ENCODE measurements around the gene SNAPIN.

The SNAPIN gene

DNA sequence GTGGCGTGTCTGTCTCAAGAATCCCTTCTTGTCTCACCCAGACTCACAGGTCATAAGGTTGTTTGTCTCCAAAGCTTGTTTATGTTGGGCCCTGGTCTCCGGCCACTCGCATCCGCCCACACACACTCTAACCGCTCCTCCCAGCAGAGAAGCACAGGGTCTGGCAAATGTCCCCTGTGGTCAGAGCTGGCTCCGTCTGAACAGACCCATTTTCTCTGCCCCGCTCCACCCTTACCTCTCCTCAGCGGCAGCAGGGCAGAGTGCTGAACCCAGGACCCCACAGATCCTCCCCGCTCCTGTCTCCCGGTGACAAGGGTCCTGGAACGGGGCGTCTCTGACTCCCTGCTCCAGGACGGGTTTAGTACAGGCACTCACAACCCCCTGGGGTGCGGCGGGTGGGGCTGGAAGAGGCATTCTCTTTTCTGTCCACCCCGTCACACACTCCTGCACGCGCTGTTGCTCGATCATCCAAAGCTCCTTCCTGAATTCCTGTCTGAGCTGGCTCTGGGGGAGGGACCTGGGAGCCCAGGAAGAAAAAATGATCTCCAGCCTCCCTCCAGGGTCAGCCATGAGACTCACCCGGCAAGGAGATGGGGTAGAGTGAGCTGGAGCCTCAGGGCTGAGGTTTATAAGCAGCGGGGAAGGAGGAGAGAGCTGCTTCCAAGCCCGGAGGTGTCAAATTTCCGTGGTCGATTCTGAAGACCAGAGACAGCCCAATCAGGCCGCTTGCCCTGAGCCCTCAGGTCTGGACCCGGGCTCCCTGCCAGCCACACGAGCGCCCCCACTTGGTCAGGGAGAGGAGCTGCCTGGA lies 31.4 kb upstream of the SNAPIN start, which contains the start of gene S100A13:
Gene S100A13, minus strand, starts transcription at position 602 of the 811 bp plus-strand sequence. CDS start 1,033 bp downstream, outside the sequence.
- Histone ChIP-seq H3K9me3 (ENCODE audit: control insufficient read depth, low read length) (no peaks in the 10 kb centered on the region), H3K36me3 (ENCODE audit: control insufficient read depth, insufficient read depth, low read length) (peaks cover 41% of the 10 kb centered on the region), H3K4me1 (ENCODE audit: control insufficient read depth, insufficient read depth, low read length, poor library complexity, severe bottlenecking) (peaks cover 41% of the 10 kb centered on the region), H3K4me3 (ENCODE audit: extremely low read depth, insufficient read depth, low read length, poor library complexity, severe bottlenecking) (peak within 1 kb of the TSS; percentile 53), H3K27ac (ENCODE audit: low read depth, low read length, severe bottlenecking) (peak within 1 kb of the TSS; percentile 97)
- WGBS, 2 experiments (ENCODE audit: insufficient coverage in 2 of 2), result 4 to 6% methylated on average over 16 to 21 of the region's 28 CpGs

DNA sequence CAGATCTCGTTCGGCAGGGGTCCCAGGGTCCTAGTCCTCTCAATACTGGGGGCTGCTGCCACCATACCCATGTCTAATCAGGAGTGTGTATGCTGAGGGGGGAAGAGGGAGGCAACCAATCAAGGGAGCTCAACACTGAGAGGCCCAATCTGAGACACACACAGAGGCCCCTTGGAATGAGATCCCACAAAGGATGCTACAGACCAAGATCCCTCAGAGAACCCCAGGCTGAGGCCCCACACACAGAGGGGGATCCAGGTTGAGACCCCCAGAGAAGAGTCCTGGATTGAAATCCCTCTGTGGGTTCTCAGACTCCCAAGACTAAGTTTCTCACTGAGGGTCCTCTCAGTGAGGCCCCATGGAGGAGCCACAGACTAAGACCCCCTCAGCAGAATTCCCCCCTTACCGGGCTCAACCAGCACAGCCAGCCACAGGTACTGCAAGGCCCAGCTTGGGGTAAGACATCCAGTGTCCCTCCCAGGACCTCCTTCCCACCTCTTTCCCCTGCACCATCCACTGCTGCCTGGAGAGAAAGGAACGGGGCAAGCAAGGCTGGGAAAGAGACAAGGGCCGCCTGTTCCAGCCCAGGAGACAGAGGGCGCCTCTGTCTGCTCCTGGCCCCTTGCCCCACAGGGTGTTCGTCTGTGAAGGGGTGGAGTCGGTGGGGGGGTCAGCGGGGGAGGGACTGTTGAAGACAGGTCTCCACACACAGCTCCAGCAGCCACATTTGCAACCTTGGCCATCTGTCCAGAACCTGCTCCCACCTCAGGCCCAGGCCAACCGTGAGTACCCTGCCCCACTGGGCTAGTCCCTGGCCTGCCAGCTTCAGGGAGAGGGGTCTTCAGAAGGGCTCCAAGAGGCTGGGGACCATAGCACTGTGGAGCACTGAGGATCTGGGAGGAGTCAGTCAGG lies 30.5 kb upstream of the SNAPIN start, which contains the start of gene S100A1:
Gene S100A1, plus strand, starts transcription at position 720 of the 912 bp plus-strand sequence. CDS start 2,088 bp downstream, outside the sequence.
- H3K27ac ChIP-seq (ENCODE audit: low read depth, low read length, severe bottlenecking), result peak within 1 kb of the TSS; percentile 97
- peaks cover 32% of the 10 kb centered on the region for H3K36me3 ChIP-seq (ENCODE audit: control insufficient read depth, insufficient read depth, low read length)
- H3K4me3 ChIP-seq (ENCODE audit: extremely low read depth, insufficient read depth, low read length, poor library complexity, severe bottlenecking), result peak within 1 kb of the TSS; percentile 53
- 93 to 100% methylated on average over 2 to 6 of the region's 10 CpGs for WGBS, 2 experiments (ENCODE audit: insufficient coverage in 2 of 2)
- no peaks in the 10 kb centered on the region for H3K9me3 ChIP-seq (ENCODE audit: control insufficient read depth, low read length)
- peaks cover 41% of the 10 kb centered on the region for H3K4me1 ChIP-seq (ENCODE audit: control insufficient read depth, insufficient read depth, low read length, poor library complexity, severe bottlenecking)

DNA sequence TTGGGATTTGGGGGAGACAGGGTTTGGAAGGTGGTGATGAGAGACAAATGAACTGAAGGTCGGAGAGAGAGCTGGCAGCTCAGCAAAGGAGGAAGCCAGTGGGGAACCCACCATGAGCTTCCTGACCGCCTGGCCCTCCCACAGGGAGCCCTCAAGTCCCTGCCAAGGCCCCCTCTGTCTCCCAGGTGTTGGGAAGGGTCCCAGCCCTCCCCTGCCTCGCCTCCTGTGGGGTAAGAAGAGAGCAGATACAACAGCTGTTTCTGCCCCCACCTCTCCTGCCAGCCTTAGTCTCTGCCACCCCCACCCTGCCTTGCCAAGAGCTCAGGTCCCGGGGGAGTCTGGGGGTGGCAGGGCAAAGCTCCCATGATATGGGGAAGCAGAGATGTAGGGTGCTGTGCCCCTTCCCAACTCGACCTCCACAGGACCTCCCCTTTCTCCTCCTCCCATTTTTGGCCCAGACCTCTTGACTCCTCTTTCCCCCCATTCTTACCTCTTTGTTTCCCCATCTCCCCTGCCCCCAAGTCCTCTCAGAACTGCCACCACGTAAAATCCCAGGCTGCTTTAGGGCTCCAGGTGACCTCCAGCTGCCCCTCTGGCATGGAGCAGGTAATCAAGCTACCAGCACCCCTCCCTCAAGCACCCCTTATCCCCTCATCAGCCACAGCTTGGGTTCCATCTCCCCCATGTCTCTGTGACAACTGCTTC lies 29.7 kb upstream of the SNAPIN start:
- peaks cover 24% of the 10 kb centered on the region for H3K36me3 ChIP-seq (ENCODE audit: control insufficient read depth, insufficient read depth, low read length)
- peaks cover 33% of the 10 kb centered on the region for H3K4me1 ChIP-seq (ENCODE audit: control insufficient read depth, insufficient read depth, low read length, poor library complexity, severe bottlenecking)
- WGBS, 2 experiments (ENCODE audit: insufficient coverage in 2 of 2), result 88 to 95% methylated on average over 3 to 5 of the region's 6 CpGs
- no peak overlapping the region for H3K27ac ChIP-seq (ENCODE audit: low read depth, low read length, severe bottlenecking)
- no peak overlapping the region for H3K4me3 ChIP-seq (ENCODE audit: extremely low read depth, insufficient read depth, low read length, poor library complexity, severe bottlenecking)
- no peaks in the 10 kb centered on the region for H3K9me3 ChIP-seq (ENCODE audit: control insufficient read depth, low read length)

DNA sequence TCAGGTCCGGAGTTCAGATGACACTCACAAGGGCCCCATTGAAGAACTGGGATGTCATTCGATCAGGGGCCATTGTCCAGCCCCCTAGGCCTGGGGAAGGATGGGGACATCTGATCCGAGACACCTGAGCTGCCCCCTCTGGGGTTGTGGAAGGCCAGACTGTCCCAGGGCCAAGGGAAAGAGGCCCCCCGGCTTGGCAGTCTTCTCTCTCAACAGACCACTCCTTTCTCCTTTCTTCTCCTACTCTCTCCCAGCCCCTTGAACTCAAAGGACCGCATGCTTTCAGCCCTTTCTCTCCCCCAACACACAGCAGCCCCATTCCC lies 29.2 kb upstream of the SNAPIN start:
- H3K27ac ChIP-seq (ENCODE audit: low read depth, low read length, severe bottlenecking), result no peak overlapping the region

DNA sequence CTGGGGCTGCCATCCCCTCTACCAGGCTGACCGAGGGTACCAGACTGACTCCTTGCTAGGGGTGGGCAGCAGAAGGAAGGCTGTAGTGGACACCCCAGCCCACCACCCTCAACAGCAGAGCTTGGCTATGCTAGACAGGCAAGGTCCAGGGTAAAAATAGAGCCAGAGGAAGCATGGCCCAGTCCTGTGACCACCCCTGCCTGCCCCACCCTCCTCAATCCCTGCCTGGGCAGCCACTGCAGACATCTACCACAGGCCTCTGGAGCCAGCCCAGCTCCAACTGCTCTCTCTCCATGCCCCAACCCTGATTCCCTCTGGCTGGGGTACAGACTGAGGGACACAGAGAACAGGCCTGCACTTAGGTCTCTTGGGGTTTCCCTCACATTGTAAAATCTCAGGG lies 28.5 kb upstream of the SNAPIN start:
- Histone ChIP-seq H3K4me3 (ENCODE audit: extremely low read depth, insufficient read depth, low read length, poor library complexity, severe bottlenecking) (no peak overlapping the region), H3K9me3 (ENCODE audit: control insufficient read depth, low read length) (no peaks in the 10 kb centered on the region), H3K36me3 (ENCODE audit: control insufficient read depth, insufficient read depth, low read length) (peaks cover 14% of the 10 kb centered on the region), H3K4me1 (ENCODE audit: control insufficient read depth, insufficient read depth, low read length, poor library complexity, severe bottlenecking) (peaks cover 21% of the 10 kb centered on the region), H3K27ac (ENCODE audit: low read depth, low read length, severe bottlenecking) (no peak overlapping the region)
- WGBS, 2 experiments (ENCODE audit: insufficient coverage in 2 of 2), result no CpG with 5 or more reads among the region's 1 CpG

More for the DNA sequence above, 29.2 kb upstream of the SNAPIN start:
- Histone ChIP-seq H3K4me1 (ENCODE audit: control insufficient read depth, insufficient read depth, low read length, poor library complexity, severe bottlenecking) (peaks cover 28% of the 10 kb centered on the region), H3K4me3 (ENCODE audit: extremely low read depth, insufficient read depth, low read length, poor library complexity, severe bottlenecking) (no peak overlapping the region), H3K9me3 (ENCODE audit: control insufficient read depth, low read length) (no peaks in the 10 kb centered on the region), H3K36me3 (ENCODE audit: control insufficient read depth, insufficient read depth, low read length) (peaks cover 19% of the 10 kb centered on the region)
- WGBS, 2 experiments (ENCODE audit: insufficient coverage in 2 of 2), result 79 to 88% methylated on average over 3 to 4 of the region's 5 CpGs

DNA sequence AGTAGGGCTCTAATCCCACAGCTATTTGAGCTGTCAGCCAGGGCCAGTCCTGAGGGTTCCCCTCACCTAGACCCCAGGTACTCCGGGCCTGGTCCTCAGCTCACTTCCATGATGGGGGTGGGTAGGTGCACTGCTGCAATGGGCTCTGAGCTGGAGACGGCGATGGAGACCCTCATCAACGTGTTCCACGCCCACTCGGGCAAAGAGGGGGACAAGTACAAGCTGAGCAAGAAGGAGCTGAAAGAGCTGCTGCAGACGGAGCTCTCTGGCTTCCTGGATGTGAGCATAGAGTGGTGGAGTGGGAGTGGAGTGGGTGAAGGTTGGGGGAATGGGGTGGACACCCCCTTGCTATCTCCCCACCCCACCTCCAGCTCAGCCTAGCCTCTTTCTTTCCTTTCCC lies 28.1 kb upstream of the SNAPIN start:
- Histone ChIP-seq H3K27ac (ENCODE audit: low read depth, low read length, severe bottlenecking) (no peak overlapping the region), H3K9me3 (ENCODE audit: control insufficient read depth, low read length) (no peaks in the 10 kb centered on the region), H3K36me3 (ENCODE audit: control insufficient read depth, insufficient read depth, low read length) (peaks cover 14% of the 10 kb centered on the region), H3K4me1 (ENCODE audit: control insufficient read depth, insufficient read depth, low read length, poor library complexity, severe bottlenecking) (peaks cover 17% of the 10 kb centered on the region), H3K4me3 (ENCODE audit: extremely low read depth, insufficient read depth, low read length, poor library complexity, severe bottlenecking) (no peak overlapping the region)
- 92 to 94% methylated on average over 6 to 7 of the region's 7 CpGs for WGBS, 2 experiments (ENCODE audit: insufficient coverage in 2 of 2)

DNA sequence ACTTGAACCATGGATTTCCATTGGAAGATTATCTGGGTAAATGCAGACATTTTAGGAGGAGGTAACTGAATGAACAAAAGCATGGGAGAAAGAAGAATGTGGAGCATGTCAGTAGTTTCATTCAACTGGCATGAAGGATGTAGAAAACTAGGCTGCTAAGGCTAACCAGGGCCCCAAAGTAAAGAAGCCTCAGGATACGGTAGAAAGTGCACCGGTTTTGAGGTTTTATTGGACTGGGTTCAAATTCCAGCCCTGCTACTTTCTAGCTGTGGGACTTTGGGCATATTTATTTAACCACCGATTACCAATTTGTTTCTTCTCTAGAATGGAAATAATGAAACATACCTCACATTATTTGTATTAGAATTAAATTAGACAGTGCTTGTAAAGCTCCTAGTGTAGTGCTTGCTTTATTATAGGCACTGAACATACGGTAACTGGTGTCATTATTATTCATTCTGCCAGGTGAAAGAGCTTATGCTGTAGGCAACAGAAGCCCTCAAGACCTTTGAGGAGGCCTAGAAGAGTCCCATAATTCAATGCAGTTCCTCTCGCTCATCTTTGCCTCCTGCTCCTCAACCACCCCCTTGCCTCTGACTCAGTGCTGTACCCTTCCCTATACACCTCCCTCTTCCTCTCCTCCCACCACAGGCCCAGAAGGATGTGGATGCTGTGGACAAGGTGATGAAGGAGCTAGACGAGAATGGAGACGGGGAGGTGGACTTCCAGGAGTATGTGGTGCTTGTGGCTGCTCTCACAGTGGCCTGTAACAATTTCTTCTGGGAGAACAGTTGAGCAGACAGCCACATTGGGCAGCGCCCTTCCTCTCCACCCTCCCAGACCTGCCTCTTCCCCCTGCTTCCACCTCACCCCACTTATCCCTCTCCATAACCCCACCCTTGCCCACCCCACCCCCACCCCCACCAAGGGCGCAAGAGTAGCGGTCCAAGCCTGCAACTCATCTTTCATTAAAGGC lies 27.2 kb upstream of the SNAPIN start:
- H3K4me1 ChIP-seq (ENCODE audit: control insufficient read depth, insufficient read depth, low read length, poor library complexity, severe bottlenecking), result peaks cover 12% of the 10 kb centered on the region
- no peak overlapping the region for H3K4me3 ChIP-seq (ENCODE audit: extremely low read depth, insufficient read depth, low read length, poor library complexity, severe bottlenecking)
- H3K27ac ChIP-seq (ENCODE audit: low read depth, low read length, severe bottlenecking), result no peak overlapping the region
- H3K9me3 ChIP-seq (ENCODE audit: control insufficient read depth, low read length), result no peaks in the 10 kb centered on the region
- WGBS, 2 experiments (ENCODE audit: insufficient coverage in 2 of 2), result 71 to 94% methylated on average over 2 to 4 of the region's 10 CpGs
- peaks cover 14% of the 10 kb centered on the region for H3K36me3 ChIP-seq (ENCODE audit: control insufficient read depth, insufficient read depth, low read length)

DNA sequence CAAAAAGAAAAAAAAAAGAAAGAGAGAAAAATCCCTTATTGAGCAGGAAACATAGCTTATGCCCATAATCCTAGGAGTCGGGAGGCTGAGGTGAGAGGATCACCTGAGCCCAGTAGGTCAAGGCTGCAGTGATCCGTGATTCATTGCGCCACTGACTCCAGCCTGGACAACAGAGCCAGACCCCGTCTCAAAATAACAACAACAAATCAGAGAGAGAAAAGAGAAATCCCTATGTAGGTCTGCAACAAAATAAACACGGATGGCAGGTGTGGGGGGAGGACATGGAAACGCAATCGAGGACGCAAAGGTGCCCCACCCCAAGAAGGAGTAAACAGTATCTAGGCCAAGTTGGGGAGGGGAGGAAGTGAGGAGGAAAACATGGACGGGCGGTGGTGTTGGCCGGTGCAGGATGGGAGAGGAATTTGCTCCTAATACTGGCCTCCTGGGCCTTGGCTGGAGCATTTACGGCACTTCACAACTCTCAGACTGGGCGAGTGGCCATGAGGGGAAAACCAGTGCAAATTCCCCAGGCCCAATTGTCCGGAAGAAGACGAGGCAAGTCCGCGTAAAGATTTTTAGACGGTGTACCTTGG lies 25.2 kb upstream of the SNAPIN start:
- peaks cover 9% of the 10 kb centered on the region for H3K4me1 ChIP-seq (ENCODE audit: control insufficient read depth, insufficient read depth, low read length, poor library complexity, severe bottlenecking)
- 91 to 94% methylated on average over 11 to 14 of the region's 18 CpGs for WGBS, 2 experiments (ENCODE audit: insufficient coverage in 2 of 2)
- no peaks in the 10 kb centered on the region for H3K9me3 ChIP-seq (ENCODE audit: control insufficient read depth, low read length)
- H3K27ac ChIP-seq (ENCODE audit: low read depth, low read length, severe bottlenecking), result no peak overlapping the region
- H3K4me3 ChIP-seq (ENCODE audit: extremely low read depth, insufficient read depth, low read length, poor library complexity, severe bottlenecking), result peak overlapping the region; percentile 95
- H3K36me3 ChIP-seq (ENCODE audit: control insufficient read depth, insufficient read depth, low read length), result peaks cover 34% of the 10 kb centered on the region

DNA sequence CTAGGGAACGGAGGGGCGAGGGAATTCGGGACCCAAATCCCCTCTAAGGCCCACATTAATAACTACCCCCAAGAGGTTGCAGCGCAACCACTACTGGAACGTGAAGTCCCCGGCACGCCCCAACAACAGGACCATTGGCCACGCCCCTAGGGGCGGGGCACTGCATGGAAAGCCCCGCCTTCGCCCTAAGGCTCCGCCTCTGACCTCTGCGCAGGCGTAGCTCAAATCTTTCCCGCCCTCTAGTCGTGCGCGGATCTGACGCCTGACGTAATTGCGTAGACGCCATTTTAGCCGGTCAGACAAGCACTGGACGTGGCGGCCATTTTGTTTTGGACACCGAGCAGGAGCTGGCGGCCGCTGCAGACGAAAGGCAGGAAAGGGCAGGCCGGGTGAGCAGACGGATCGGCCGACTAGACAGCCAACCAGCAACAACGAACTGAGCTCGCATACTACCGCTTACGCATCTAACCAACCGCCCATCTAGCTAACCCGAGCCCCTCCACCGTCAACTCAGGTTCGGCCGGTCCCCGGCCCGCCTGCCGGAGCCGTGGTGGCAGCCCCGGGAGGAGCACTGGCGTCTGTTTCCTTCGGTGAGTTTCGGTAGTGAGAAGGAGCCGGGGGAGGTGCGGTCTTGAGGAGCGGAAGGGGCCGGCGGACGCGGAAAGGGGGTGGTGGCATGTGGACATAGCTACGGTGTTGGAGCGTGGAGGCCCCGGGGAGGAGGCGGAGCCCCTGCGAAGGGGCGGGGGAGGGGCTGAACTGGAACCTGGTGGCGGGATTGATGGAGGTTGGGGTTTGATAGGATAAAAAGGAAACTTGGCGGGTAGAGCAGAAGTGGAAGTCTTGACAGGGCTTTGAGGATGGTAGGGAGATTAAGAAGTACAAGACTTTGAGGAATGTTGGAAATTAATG lies 24.5 kb upstream of the SNAPIN start, which contains the start of gene CHTOP:
Gene CHTOP, plus strand, starts transcription at position 313 of the 912 bp plus-strand sequence. CDS start 2,523 bp downstream, outside the sequence.
- Histone ChIP-seq H3K4me1 (ENCODE audit: control insufficient read depth, insufficient read depth, low read length, poor library complexity, severe bottlenecking) (peaks cover 9% of the 10 kb centered on the region), H3K27ac (ENCODE audit: low read depth, low read length, severe bottlenecking) (peak within 1 kb of the TSS; percentile 100), H3K36me3 (ENCODE audit: control insufficient read depth, insufficient read depth, low read length) (peaks cover 40% of the 10 kb centered on the region), H3K9me3 (ENCODE audit: control insufficient read depth, low read length) (no peaks in the 10 kb centered on the region), H3K4me3 (ENCODE audit: extremely low read depth, insufficient read depth, low read length, poor library complexity, severe bottlenecking) (peak within 1 kb of the TSS; percentile 95)
- WGBS, 2 experiments (ENCODE audit: insufficient coverage in 2 of 2), result 1 to 4% methylated on average over 59 to 63 of the region's 65 CpGs

Measured in mesodermal cell (in vitro differentiated cells).